Fibroblast of lung (primary cell): ENCODE data around the gene LY6G6F. TPM values are rescaled to one million over a fixed set of nuclear protein-coding genes. Genes with fewer than 3 reads are reported as not detected.

ENCODE experiments used
- DNase-seq, 2 donors: peaks; one replicate each; pipeline versions ENCODE4 v3.0.0 to v3.0.0-alpha.2; 2010; ENCODE audit warnings: low read depth in 2 of 2
- H2AFZ ChIP-seq: 2 replicates; pipeline ENCODE4 v1.5.1; 2012; ENCODE audit warnings: low read length, control low read depth, inconsistent platforms
- H3K27ac ChIP-seq: 2 replicates; pipeline ENCODE4 v1.5.1; 2011; ENCODE audit warnings: low read length, control low read depth; ENCODE audit not compliant: insufficient read depth
- H3K27me3 ChIP-seq: 2 replicates; pipeline ENCODE4 v1.5.1; 2011; ENCODE audit warnings: mild to moderate bottlenecking, low read length; ENCODE audit not compliant: control insufficient read depth, insufficient read depth
- H3K36me3 ChIP-seq: 2 replicates; pipeline ENCODE4 v1.5.1; 2011; ENCODE audit warnings: low read length; ENCODE audit not compliant: control insufficient read depth, insufficient read depth
- H3K4me1 ChIP-seq: 2 replicates; pipeline ENCODE4 v1.5.1; 2011; ENCODE audit warnings: low read length; ENCODE audit not compliant: control insufficient read depth, insufficient read depth; ENCODE audit errors: extremely low read depth
- H3K4me2 ChIP-seq: 2 replicates; pipeline ENCODE4 v1.5.1; 2011; ENCODE audit warnings: low read length, control low read depth; ENCODE audit not compliant: insufficient read depth; ENCODE audit errors: extremely low read depth
- H3K4me3 ChIP-seq, 4 experiments: fragments of 200-600 bp in 1 of 4; sonication (generic) in 1 of 4; replicated peaks in 1 of 4; 2 replicates each; pipeline ENCODE4 v1.5.1; 2011 to 2016; ENCODE audit warnings: low read length in 4 of 4, low read depth in 3 of 4, mild to moderate bottlenecking in 3 of 4, control low read depth in 2 of 4, inconsistent platforms in 1 of 4, mixed read lengths in 1 of 4; ENCODE audit not compliant: insufficient read depth in 1 of 4; ENCODE audit errors: control extremely low read depth in 1 of 4
- H3K79me2 ChIP-seq: 2 replicates; pipeline ENCODE4 v1.5.1; 2012; ENCODE audit warnings: mild to moderate bottlenecking, low read length, inconsistent platforms; ENCODE audit not compliant: control insufficient read depth, insufficient read depth
- H3K9ac ChIP-seq: 2 replicates; pipeline ENCODE4 v1.5.1; 2011; ENCODE audit warnings: mild to moderate bottlenecking, low read length, control low read depth; ENCODE audit not compliant: insufficient read depth
- H3K9me3 ChIP-seq: 2 replicates; pipeline ENCODE4 v1.5.1; 2012; ENCODE audit warnings: low read depth, low read length; ENCODE audit not compliant: control insufficient read depth, insufficient read depth
- H4K20me1 ChIP-seq: 2 replicates; pipeline ENCODE4 v1.5.1; 2011; ENCODE audit warnings: low read length; ENCODE audit not compliant: control insufficient read depth, insufficient read depth; ENCODE audit errors: extremely low read depth
- CTCF ChIP-seq, 2 donors: IDR thresholded peaks in 1 of 2; conservative IDR thresholded peaks in 1 of 2; 1 replicate in 1 of 2; 2 replicates in 1 of 2; pipeline ENCODE4 v1.5.1; 2011 to 2012; ENCODE audit warnings: low read length in 2 of 2, control low read depth in 1 of 2, inconsistent platforms in 1 of 2, low read depth in 1 of 2, mild to moderate bottlenecking in 1 of 2
- EZH2 ChIP-seq: IDR thresholded peaks from 2 replicates; pipeline ENCODE4 v1.5.1; 2012; ENCODE audit warnings: low read length, control low read depth, mild to moderate bottlenecking; ENCODE audit errors: missing control alignments
- polyA plus RNA-seq, 2 donors: library from polyadenylated mRNA; depleted of rRNA in 1 of 2; stranded (reverse) in 1 of 2; unstranded in 1 of 2; fragments of >200 nt; gene quantifications; 2 replicates each; pipeline ENCODE4 v1.2.1, GENCODE V29; 2011 to 2012; ENCODE audit warnings: missing spikeins in 1 of 2
- total RNA-seq: library from RNA; depleted of rRNA; stranded (reverse); fragments of >200 nt; gene quantifications from 2 replicates; pipeline ENCODE4 v1.2.1, GENCODE V29; 2014

Gene LY6G6F
- total and polyA plus RNA-seq, 2 donors (not counting 1 experiment from before 2014, with no cell fraction given): not detected

- Histone ChIP-seq H4K20me1 (no peaks in the 10 kb centered on the region), H3K4me1 (peaks cover 9% of the 10 kb centered on the region), H3K36me3 (peaks cover 7% of the 10 kb centered on the region), H3K79me2 (no peaks in the 10 kb centered on the region), H2AFZ (no peak overlapping the region), H3K27ac (no peak overlapping the region), H3K4me2 (no peak overlapping the region), H3K27me3 (no peaks in the 10 kb centered on the region), H3K4me3 (no peak overlapping the region), H3K9me3 (no peaks in the 10 kb centered on the region), H3K9ac (no peak overlapping the region)
- DNase-seq: no peak
- TF ChIP-seq EZH2 (no peak), CTCF (conservative IDR thresholded peaks at IDR 0.05 in 1 of 2, IDR thresholded peaks at IDR 0.05 in 1 of 2; ENCODE audit: low read depth in 1 of 2, low read length in 2 of 2) (no peak)
Observed at GRCh38 chr6:31676904-31677303, 29.8 kb upstream of the LY6G6F start.

GRCh38 chr6:31677955-31678354, 28.7 kb upstream of the LY6G6F start:
- H3K9ac ChIP-seq: no peak overlapping the region
- peaks cover 2% of the 10 kb centered on the region for H3K36me3 ChIP-seq
- no peaks in the 10 kb centered on the region for H4K20me1 ChIP-seq
- H3K27me3 ChIP-seq: no peaks in the 10 kb centered on the region
- no peaks in the 10 kb centered on the region for H3K79me2 ChIP-seq
- H3K4me1 ChIP-seq: peaks cover 9% of the 10 kb centered on the region
- no peak overlapping the region for H3K4me2 ChIP-seq
- TF ChIP-seq CTCF (conservative IDR thresholded peaks at IDR 0.05 in 1 of 2, IDR thresholded peaks at IDR 0.05 in 1 of 2; ENCODE audit: low read depth in 1 of 2, low read length in 2 of 2): no peak
- no peak for TF ChIP-seq EZH2
- no peaks in the 10 kb centered on the region for H3K9me3 ChIP-seq
- no peak for DNase-seq
- no peak overlapping the region for H2AFZ ChIP-seq
- H3K4me3 ChIP-seq: no peak overlapping the region
- H3K27ac ChIP-seq: no peak overlapping the region

GRCh38 chr6:31680226-31681134, 26.2 kb upstream of the LY6G6F start, which contains the start of gene LY6G5C:
LY6G5C (minus strand) TSS chr6:31681067; CDS start chr6:31680373, 694 bp downstream.
- Histone ChIP-seq H3K79me2 (no peaks in the 10 kb centered on the region), H3K9me3 (no peaks in the 10 kb centered on the region), H3K36me3 (peaks cover under 1% of the 10 kb centered on the region), H4K20me1 (no peaks in the 10 kb centered on the region), H3K9ac (peak within 1 kb of the TSS; percentile 71), H3K27ac (peak within 1 kb of the TSS; percentile 80), H2AFZ (peak within 1 kb of the TSS; percentile 78), H3K27me3 (no peaks in the 10 kb centered on the region), H3K4me3 (peak within 1 kb of the TSS; percentile 43 to 58 (median 57)), H3K4me1 (peaks cover 12% of the 10 kb centered on the region), H3K4me2 (peak within 1 kb of the TSS; percentile 97)
- TF ChIP-seq EZH2 (no peak), CTCF (conservative IDR thresholded peaks at IDR 0.05 in 1 of 2, IDR thresholded peaks at IDR 0.05 in 1 of 2; ENCODE audit: low read depth in 1 of 2, low read length in 2 of 2) (peak; percentile 61 to 76)
- peak; percentile 85 to 96 for DNase-seq
